Tibial artery (tissue), 4 donors: ENCODE results near the gene PTP4A2.

Source experiments
- DNase-seq, 2 donors: peaks; one replicate each; pipeline ENCODE4 v3.0.0-alpha.2; 2019
- H3K27ac ChIP-seq, 2 donors: fragments of 200-600 bp; sonication (generic) in 1 of 2; 1 replicate in 1 of 2; 2 replicates in 1 of 2; pipeline ENCODE4 v1.5.1; 2018 to 2019; ENCODE audit warnings: mild to moderate bottlenecking in 1 of 2
- H3K27me3 ChIP-seq, 2 donors: fragments of 200-600 bp; sonication (generic) in 1 of 2; one replicate each; pipeline versions ENCODE4 v1.5.1 to v1.6.0; 2016 to 2019
- H3K36me3 ChIP-seq, 3 donors: fragments of 200-600 bp; sonication (generic) in 2 of 3; one replicate each; pipeline ENCODE4 v1.5.1; 2016 to 2019; ENCODE audit warnings: mild to moderate bottlenecking in 2 of 3
- H3K4me1 ChIP-seq, 4 donors: fragments of 200-600 bp; sonication (generic) in 2 of 4; 1 replicate in 3 of 4; 2 replicates in 1 of 4; pipeline ENCODE4 v1.5.1; 2016 to 2019
- H3K4me3 ChIP-seq, 2 donors: fragments of 200-600 bp; sonication (generic) in 1 of 2; 1 replicate in 1 of 2; 2 replicates in 1 of 2; pipeline ENCODE4 v1.5.1; 2018 to 2019; ENCODE audit warnings: mild to moderate bottlenecking in 2 of 2
- H3K9me3 ChIP-seq, 3 donors: fragments of 200-600 bp; sonication (generic) in 1 of 3; one replicate each; pipeline ENCODE4 v1.5.1; 2016 to 2019
- CTCF ChIP-seq, 2 experiments: fragments of 200-600 bp in 1 of 2; fragments of 450-650 bp in 1 of 2; IDR thresholded peaks; one replicate each; pipeline ENCODE4 v1.5.1; 2017 to 2019; ENCODE audit warnings: antibody characterized with exemption in 2 of 2, mild to moderate bottlenecking in 1 of 2, moderate library complexity in 1 of 2
- intact Hi-C: fragments of 100-400 bp; cut with DNase I; formaldehyde crosslinking; loops from one replicate; pipeline ENCODE4 v1.15.0; 2023; ENCODE audit warnings: low total_unique reads

The PTP4A2 gene

GRCh38 chr1:31923901-31924535, 14.2 kb downstream of the PTP4A2 start:
- intact Hi-C loops = no loop called here
- no peak for TF ChIP-seq CTCF (IDR thresholded peaks at IDR 0.05)
- Histone ChIP-seq H3K4me1 (peaks cover 0 to 82% (median 56%) of the 10 kb centered on the region in 4 donors), H3K27ac (no peak overlapping the region), H3K36me3 (no peaks in the 10 kb centered on the region), H3K9me3 (no peaks in the 10 kb centered on the region), H3K27me3 (no peaks in the 10 kb centered on the region), H3K4me3 (no peak overlapping the region)
- no peak for DNase-seq

GRCh38 chr1:31920956-31921355, 17.2 kb downstream of the PTP4A2 start:
- Histone ChIP-seq H3K4me3 (no peak overlapping the region), H3K27ac (no peak overlapping the region), H3K36me3 (peaks cover 8 to 17% (median 15%) of the 10 kb centered on the region in 3 donors), H3K27me3 (no peaks in the 10 kb centered on the region), H3K9me3 (no peaks in the 10 kb centered on the region), H3K4me1 (peaks cover 0 to 54% (median 37%) of the 10 kb centered on the region in 4 donors)
- intact Hi-C loops = no loop called here
- TF ChIP-seq CTCF (IDR thresholded peaks at IDR 0.05) = no peak
- DNase-seq = no peak

- Histone ChIP-seq H3K9me3 (no peaks in the 10 kb centered on the region), H3K36me3 (peaks cover 22 to 29% (median 28%) of the 10 kb centered on the region in 3 donors), H3K4me3 (no peak overlapping the region), H3K27me3 (no peaks in the 10 kb centered on the region), H3K27ac (no peak overlapping the region), H3K4me1 (peaks cover 0 to 40% (median 27%) of the 10 kb centered on the region in 4 donors)
- TF ChIP-seq CTCF (IDR thresholded peaks at IDR 0.05) = no peak
- DNase-seq = no peak
- intact Hi-C loops = no loop called here
These were observed 18.6 kb downstream of the PTP4A2 start for GRCh38 chr1:31919591-31919990.

- Histone ChIP-seq H3K27me3 (no peaks in the 10 kb centered on the region), H3K36me3 (peaks cover 31 to 40% (median 32%) of the 10 kb centered on the region in 3 donors), H3K4me1 (peaks cover 0 to 14% (median under 1%) of the 10 kb centered on the region in 4 donors), H3K4me3 (no peak overlapping the region), H3K9me3 (no peaks in the 10 kb centered on the region), H3K27ac (no peak overlapping the region)
- no peak for TF ChIP-seq CTCF (IDR thresholded peaks at IDR 0.05)
- intact Hi-C loops = no loop called here
- no peak for DNase-seq
These were observed 22.7 kb downstream of the PTP4A2 start for GRCh38 chr1:31915438-31915837.

- Histone ChIP-seq H3K36me3 (peaks cover 40 to 55% (median 41%) of the 10 kb centered on the region in 3 donors), H3K27ac (no peak overlapping the region), H3K9me3 (no peaks in the 10 kb centered on the region), H3K4me1 (peaks cover 0 to 13% (median 0%) of the 10 kb centered on the region in 4 donors), H3K27me3 (no peaks in the 10 kb centered on the region), H3K4me3 (no peak overlapping the region)
- no peak for DNase-seq
- TF ChIP-seq CTCF (IDR thresholded peaks at IDR 0.05) = no peak
- intact Hi-C loops = no loop called here
These were observed 24.2 kb downstream of the PTP4A2 start for GRCh38 chr1:31913968-31914367.
